HG02852 (cell line): Measurements from ENCODE around the gene DYNLL1.
A peak's percentile ranks its signal among the peaks of the same experiment; 100 is the strongest.
"Not testable (repeated sequence)": the region's sequence is repeated elsewhere in the genome, so short reads cannot be mapped to it uniquely, and the experiment has no call there.

Experiments
- ATAC-seq: cut with Tn5 transposase; IDR thresholded peaks from one replicate; pipeline ENCODE4 v1.9.1; 2021; ENCODE audit warnings: mild to moderate bottlenecking, moderate library complexity; ENCODE audit not compliant: unreplicated experiment

DYNLL1 gene

GRCh38 chr12:120473807-120474615, 21.9 kb upstream of the DYNLL1 start:
- ATAC-seq, result no peak

- ATAC-seq, result no peak
These were observed 21.3 kb upstream of the DYNLL1 start for GRCh38 chr12:120474616-120474960.

GRCh38 chr12:120475643-120476042, 20.3 kb upstream of the DYNLL1 start:
- no peak for ATAC-seq

- ATAC-seq, result no peak
These were observed 16.5 kb upstream of the DYNLL1 start for GRCh38 chr12:120479458-120479857.

GRCh38 chr12:120480211-120480610, 15.7 kb upstream of the DYNLL1 start:
- no peak for ATAC-seq

GRCh38 chr12:120481022-120481767, 14.7 kb upstream of the DYNLL1 start:
- no peak for ATAC-seq

GRCh38 chr12:120483621-120484020, 12.3 kb upstream of the DYNLL1 start:
- no peak for ATAC-seq

- ATAC-seq, result no peak
These were observed 9.7 kb upstream of the DYNLL1 start for GRCh38 chr12:120485961-120486881.

- not testable (repeated sequence) for ATAC-seq
These were observed 8.4 kb upstream of the DYNLL1 start for GRCh38 chr12:120487552-120487951.

- ATAC-seq, result no peak
These were observed 7.8 kb upstream of the DYNLL1 start for GRCh38 chr12:120488057-120488640.

- ATAC-seq, result no peak
These were observed 6.9 kb upstream of the DYNLL1 start for GRCh38 chr12:120489018-120489417.

- no peak for ATAC-seq
These were observed 5.6 kb upstream of the DYNLL1 start for GRCh38 chr12:120490325-120490724.

GRCh38 chr12:120490833-120491512, 4.9 kb upstream of the DYNLL1 start:
- no peak for ATAC-seq

GRCh38 chr12:120495186-120495730, 655 bp upstream of the DYNLL1 start:
- peak; percentile 12 for ATAC-seq

GRCh38 chr12:120496413-120497340, 764 bp downstream of the DYNLL1 start:
- ATAC-seq, result no peak

GRCh38 chr12:120497524-120498150, 1.7 kb downstream of the DYNLL1 start:
- no peak for ATAC-seq

- no peak for ATAC-seq
These were observed 3.1 kb downstream of the DYNLL1 start for GRCh38 chr12:120498870-120499515.

- ATAC-seq, result no peak
These were observed 4.7 kb downstream of the DYNLL1 start for GRCh38 chr12:120500581-120500980.
